Endothelial cell of umbilical vein (primary cell): ENCODE results near the gene LKAAEAR1. TPM values are rescaled to one million over a fixed set of nuclear protein-coding genes. Genes with fewer than 3 reads are reported as not detected.
A peak's percentile ranks its signal among the peaks of the same experiment; 100 is the strongest.

ENCODE experiments used
- BruUV-seq: library from RNA; stranded (reverse); fragments of 400-500 nt; replicated peaks from 2 replicates; lab custom pipeline; 2021; lab: Mats Ljungman, UMichigan
- CTCF ChIA-PET: fragments of 300-600, 350-600 bp; sonication (Branson Sonifier 250); formaldehyde crosslinking; loops from one replicate; lab custom pipeline; 2021; ENCODE audit warnings: antibody characterized with exemption, inconsistent platforms; lab: Charles Lee
- POLR2A ChIA-PET: fragments of 300-600, 350-600 bp; sonication (Branson Sonifier 250); formaldehyde crosslinking; loops from one replicate; lab custom pipeline; 2021; ENCODE audit warnings: antibody characterized with exemption, inconsistent platforms; lab: Charles Lee
- DNase-seq: peaks from one replicate; pipeline ENCODE4 v3.0.0-alpha.2; 2011; ENCODE audit warnings: low read depth, low spot score
- FAIRE-seq: peaks from 2 replicates; lab custom pipeline; 2011; peaks lifted over from hg19 to GRCh38; lab: Jason Lieb, UNC
- H2AFZ ChIP-seq: 2 replicates; pipeline ENCODE4 v1.6.0; 2012; ENCODE audit warnings: low read depth, low read length, control low read depth, inconsistent platforms
- H3K27ac ChIP-seq: 2 replicates; pipeline ENCODE4 v1.5.1; 2011; ENCODE audit warnings: low read depth, mild to moderate bottlenecking, control low read depth, low read length, moderate library complexity; ENCODE audit not compliant: insufficient read depth
- H3K27me3 ChIP-seq, 2 experiments: 2 replicates each; pipeline versions ENCODE4 v1.6.0 to v1.6.1; 2011; ENCODE audit warnings: low read length in 2 of 2, mixed read lengths in 1 of 2; ENCODE audit not compliant: control insufficient read depth in 2 of 2, insufficient read depth in 2 of 2
- H3K36me3 ChIP-seq, 2 experiments: 2 replicates in 1 of 2; 3 replicates in 1 of 2; pipeline ENCODE4 v1.5.1; 2011; ENCODE audit warnings: low read length in 2 of 2, mild to moderate bottlenecking in 1 of 2, moderate library complexity in 1 of 2; ENCODE audit not compliant: control insufficient read depth in 2 of 2, insufficient read depth in 2 of 2; ENCODE audit errors: extremely low read depth in 1 of 2
- H3K4me1 ChIP-seq: 3 replicates; pipeline ENCODE4 v1.5.1; 2011; ENCODE audit warnings: mild to moderate bottlenecking, low read length; ENCODE audit not compliant: control insufficient read depth, insufficient read depth; ENCODE audit errors: extremely low read depth
- H3K4me2 ChIP-seq: 2 replicates; pipeline ENCODE4 v1.6.1; 2011; ENCODE audit warnings: low read length, control low read depth, mixed read lengths; ENCODE audit not compliant: insufficient read depth
- H3K4me3 ChIP-seq, 3 experiments: fragments of 200-600 bp in 1 of 3; sonication (generic), shearing (Covaris generic) in 1 of 3; replicated peaks in 1 of 3; 2 replicates each; pipeline ENCODE4 v1.5.1; 2011 to 2016; ENCODE audit warnings: control low read depth in 3 of 3, low read length in 3 of 3, mild to moderate bottlenecking in 2 of 3, inconsistent platforms in 1 of 3, low read depth in 1 of 3, moderate library complexity in 1 of 3; ENCODE audit not compliant: insufficient read depth in 1 of 3
- H3K79me2 ChIP-seq: 2 replicates; pipeline ENCODE4 v1.6.0; 2012; ENCODE audit warnings: low read length, inconsistent platforms; ENCODE audit not compliant: control insufficient read depth, insufficient read depth
- H3K9ac ChIP-seq: replicated peaks from 2 replicates; pipeline ENCODE3; 2011; ENCODE audit warnings: low read length, control low read depth; ENCODE audit not compliant: insufficient read depth; ENCODE audit errors: extremely low read depth
- H3K9me1 ChIP-seq: replicated peaks from 3 replicates; pipeline ENCODE4 v1.6.0; 2011; ENCODE audit warnings: mild to moderate bottlenecking, low read length; ENCODE audit not compliant: control insufficient read depth, insufficient read depth; ENCODE audit errors: extremely low read depth
- H3K9me3 ChIP-seq: replicated peaks from 2 replicates; pipeline ENCODE4 v1.5.1; 2012; ENCODE audit warnings: low read length, inconsistent platforms; ENCODE audit not compliant: control insufficient read depth, insufficient read depth
- H4K20me1 ChIP-seq: replicated peaks from 2 replicates; pipeline ENCODE3; 2011; ENCODE audit warnings: mild to moderate bottlenecking, low read length; ENCODE audit not compliant: control insufficient read depth, insufficient read depth; ENCODE audit errors: extremely low read depth
- EZH2 ChIP-seq: IDR thresholded peaks from 2 replicates; pipeline ENCODE4 v1.6.1; 2012; ENCODE audit warnings: borderline replicate concordance, low read depth, mild to moderate bottlenecking, moderate library complexity, low read length, inconsistent platforms; ENCODE audit not compliant: severe bottlenecking
- FOS ChIP-seq: IDR thresholded peaks from 2 replicates; pipeline ENCODE4 v1.6.1; 2011; ENCODE audit warnings: mild to moderate bottlenecking, low read length, moderate library complexity, borderline replicate concordance; ENCODE audit not compliant: insufficient read depth
- GATA2 ChIP-seq: IDR thresholded peaks from 2 replicates; pipeline ENCODE4 v1.7.0; 2011; ENCODE audit warnings: low read depth, mild to moderate bottlenecking, moderate library complexity, mixed read lengths, low read length; ENCODE audit not compliant: insufficient read length, insufficient read depth
- JUN ChIP-seq: IDR thresholded peaks from 2 replicates; pipeline ENCODE4 v1.6.1; 2011; ENCODE audit warnings: borderline replicate concordance, low read depth; ENCODE audit not compliant: insufficient read length, insufficient read depth
- MYC ChIP-seq: IDR thresholded peaks from one replicate; pipeline ENCODE4 v1.6.1; 2011; ENCODE audit warnings: mild to moderate bottlenecking, low read depth, low read length
- POLR2A ChIP-seq: IDR thresholded peaks from 2 replicates; pipeline ENCODE4 v1.6.1; 2012; ENCODE audit warnings: low read depth, mild to moderate bottlenecking, control low read depth, low read length
- POLR2AphosphoS5 ChIP-seq: IDR thresholded peaks from 2 replicates; pipeline ENCODE4 v1.6.1; 2012; ENCODE audit warnings: low read depth, mild to moderate bottlenecking, control low read depth, low read length, moderate library complexity; ENCODE audit not compliant: insufficient read depth
- dilution Hi-C: fragments of 300-500 bp; cut with MboI; formaldehyde crosslinking; loops from one replicate; pipeline ENCODE4 v1.15.0; 2019; ENCODE audit warnings: low sequenced_read_pairs; ENCODE audit not compliant: extremely low pct_ligation_motif_present
- intact Hi-C: fragments of 100-400 bp; cut with micrococcal nuclease; formaldehyde crosslinking; loops from one replicate; pipeline ENCODE4 v1.10.0; 2022
- polyA plus RNA-seq, 4 experiments: library from polyadenylated mRNA; depleted of rRNA in 3 of 4; stranded (reverse) in 3 of 4; unstranded in 1 of 4; fragments of >200 nt; gene quantifications; 2 replicates each; pipeline versions ENCODE4 v1.2.1 to v1.2.3, GENCODE V29; 2011 to 2012; ENCODE audit warnings: missing spikeins in 1 of 4
- total RNA-seq: library from RNA; stranded (reverse); gene quantifications from 2 replicates; pipeline ENCODE4 v1.2.3, GENCODE V29; 2021
- TF ChIP-seq, protein P1 (sequence below), 2 donors: IDR thresholded peaks; 1 replicate in 1 of 2; 2 replicates in 1 of 2; pipeline ENCODE4 v1.5.1; 2011; ENCODE audit warnings: low read length in 2 of 2, mild to moderate bottlenecking in 2 of 2, moderate library complexity in 2 of 2, control low read depth in 1 of 2, inconsistent platforms in 1 of 2, low read depth in 1 of 2; ENCODE audit not compliant: insufficient read depth in 1 of 2; ENCODE audit errors: extremely low read depth in 1 of 2
- TF ChIP-seq, protein P2 (sequence below): IDR thresholded peaks from 2 replicates; pipeline ENCODE4 v1.6.1; 2011; ENCODE audit not compliant: insufficient read depth, insufficient read length

Gene LKAAEAR1
- total and polyA plus RNA-seq, 2 donors (not counting 3 experiments of a cell fraction or from before 2014, with no cell fraction given), result 0.29 TPM; not detected in 1

DNA sequence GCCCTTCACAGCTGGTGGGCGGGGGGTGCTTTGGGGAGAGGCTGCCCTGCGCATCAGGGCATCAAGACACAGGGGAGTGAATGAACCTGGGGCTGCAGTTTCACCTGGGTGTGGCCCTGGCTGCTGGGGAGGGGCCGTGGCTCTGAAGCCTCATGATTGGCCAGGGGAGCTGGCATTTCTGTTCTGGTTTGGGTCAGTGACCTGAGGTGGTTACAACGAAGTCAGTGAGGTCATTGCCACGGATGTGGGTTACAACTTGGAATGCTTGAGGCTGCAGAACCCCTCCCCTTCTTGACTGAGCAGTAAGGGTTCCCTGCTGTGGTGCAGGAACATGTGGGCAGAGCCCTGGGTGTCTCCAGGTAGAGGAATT, 18.2 kb downstream of the LKAAEAR1 start:
- Histone ChIP-seq H3K79me2 (peaks cover 6% of the 10 kb centered on the region), H4K20me1 (no peaks in the 10 kb centered on the region), H3K9me3 (no peaks in the 10 kb centered on the region), H3K36me3 (no peaks in the 10 kb centered on the region), H3K4me3 (no peak overlapping the region), H3K27ac (no peak overlapping the region), H2AFZ (no peak overlapping the region), H3K27me3 (no peaks in the 10 kb centered on the region), H3K4me1 (peaks cover 18% of the 10 kb centered on the region), H3K9ac (no peak overlapping the region), H3K9me1 (no peaks in the 10 kb centered on the region), H3K4me2 (no peak overlapping the region)
- BruUV-seq, result no TSS peak
- ChIA-PET CTCF (interaction anchor here (1.2 to 1.4 kb wide), 2 partner anchors 15 to 26 kb away, joined by 3 to 5 read pairs; no protein-coding TSS in a partner anchor), POLR2A (no interaction called here)
- DNase-seq (no peak), FAIRE-seq (peak; percentile 42)
- intact Hi-C loops, result loop anchor here (10.0 kb wide), 1 partner anchor 59 kb away; no protein-coding TSS in a partner anchor
- dilution Hi-C loops, result no loop called here
- TF ChIP-seq GATA2 (no peak), MYC (no peak), FOS (no peak), EZH2 (no peak), POLR2A (no peak), POLR2AphosphoS5 (no peak), JUN (no peak)
- TF ChIP-seq, protein P1, sequence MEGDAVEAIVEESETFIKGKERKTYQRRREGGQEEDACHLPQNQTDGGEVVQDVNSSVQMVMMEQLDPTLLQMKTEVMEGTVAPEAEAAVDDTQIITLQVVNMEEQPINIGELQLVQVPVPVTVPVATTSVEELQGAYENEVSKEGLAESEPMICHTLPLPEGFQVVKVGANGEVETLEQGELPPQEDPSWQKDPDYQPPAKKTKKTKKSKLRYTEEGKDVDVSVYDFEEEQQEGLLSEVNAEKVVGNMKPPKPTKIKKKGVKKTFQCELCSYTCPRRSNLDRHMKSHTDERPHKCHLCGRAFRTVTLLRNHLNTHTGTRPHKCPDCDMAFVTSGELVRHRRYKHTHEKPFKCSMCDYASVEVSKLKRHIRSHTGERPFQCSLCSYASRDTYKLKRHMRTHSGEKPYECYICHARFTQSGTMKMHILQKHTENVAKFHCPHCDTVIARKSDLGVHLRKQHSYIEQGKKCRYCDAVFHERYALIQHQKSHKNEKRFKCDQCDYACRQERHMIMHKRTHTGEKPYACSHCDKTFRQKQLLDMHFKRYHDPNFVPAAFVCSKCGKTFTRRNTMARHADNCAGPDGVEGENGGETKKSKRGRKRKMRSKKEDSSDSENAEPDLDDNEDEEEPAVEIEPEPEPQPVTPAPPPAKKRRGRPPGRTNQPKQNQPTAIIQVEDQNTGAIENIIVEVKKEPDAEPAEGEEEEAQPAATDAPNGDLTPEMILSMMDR (IDR thresholded peaks at IDR 0.05; ENCODE audit: extremely low read depth in 1 of 2, insufficient read depth in 1 of 2, low read depth in 1 of 2, low read length in 2 of 2), result no peak
- TF ChIP-seq, protein P2, sequence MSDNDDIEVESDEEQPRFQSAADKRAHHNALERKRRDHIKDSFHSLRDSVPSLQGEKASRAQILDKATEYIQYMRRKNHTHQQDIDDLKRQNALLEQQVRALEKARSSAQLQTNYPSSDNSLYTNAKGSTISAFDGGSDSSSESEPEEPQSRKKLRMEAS, result no peak
